GM13976 (cell line): ENCODE data around the gene GNAZ.

ENCODE experiments used
- DNase-seq: peaks from one replicate; pipeline ENCODE4 v3.0.0; 2012; ENCODE audit warnings: low spot score
- in situ Hi-C: fragments of 300-500 bp; cut with MboI; formaldehyde crosslinking; loops from one replicate; pipeline ENCODE4 v1.12.0; 2022; ENCODE audit warnings: low sequenced_read_pairs, mixed read lengths, inconsistent platforms; ENCODE audit not compliant: unreplicated experiment
- TF ChIP-seq, protein P1 (sequence below): IDR thresholded peaks from 2 replicates; pipeline ENCODE4 v1.5.1; 2012; ENCODE audit warnings: borderline replicate concordance, mild to moderate bottlenecking; ENCODE audit not compliant: insufficient read depth; ENCODE audit errors: extremely low read depth, missing control alignments, control extremely low read depth

Gene GNAZ

DNA sequence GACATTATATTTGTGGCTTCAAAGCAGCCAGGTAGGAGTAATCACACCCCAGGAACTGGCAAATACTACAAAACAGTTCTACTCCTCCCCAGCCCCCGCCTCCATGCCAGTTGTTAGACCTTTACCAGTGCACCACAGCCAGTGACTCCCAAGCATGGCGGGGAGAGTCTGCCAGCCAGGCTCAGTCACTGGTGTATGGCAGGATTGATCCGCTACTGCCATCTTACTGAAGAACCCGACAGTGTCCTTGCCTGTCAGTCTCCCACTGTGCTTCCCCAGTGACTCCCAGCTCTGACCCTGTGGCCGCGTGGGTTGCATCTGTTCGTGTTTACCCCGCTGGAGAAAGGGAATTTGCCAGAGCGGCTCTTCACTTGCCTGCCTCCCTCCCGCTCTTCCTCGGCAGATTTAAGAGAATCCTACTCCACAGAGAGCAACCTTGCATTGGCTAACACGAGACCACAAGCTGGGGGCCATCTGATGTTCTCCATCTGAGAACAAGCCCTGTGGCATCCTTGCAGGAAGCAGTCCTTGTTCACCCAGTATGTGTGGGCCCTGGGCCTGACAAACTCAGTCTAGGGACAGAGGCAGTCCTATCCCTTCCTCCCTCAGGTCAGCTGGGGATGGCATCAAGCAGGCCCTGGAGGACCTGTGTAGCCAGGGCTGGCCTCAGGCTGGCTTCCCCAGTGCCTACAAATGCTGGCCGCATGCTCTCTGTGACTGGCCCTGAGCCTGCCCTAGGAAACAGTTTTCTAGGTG lies 33.1 kb downstream of the GNAZ start:
- in situ Hi-C loops = no loop called here
- TF ChIP-seq, protein P1, sequence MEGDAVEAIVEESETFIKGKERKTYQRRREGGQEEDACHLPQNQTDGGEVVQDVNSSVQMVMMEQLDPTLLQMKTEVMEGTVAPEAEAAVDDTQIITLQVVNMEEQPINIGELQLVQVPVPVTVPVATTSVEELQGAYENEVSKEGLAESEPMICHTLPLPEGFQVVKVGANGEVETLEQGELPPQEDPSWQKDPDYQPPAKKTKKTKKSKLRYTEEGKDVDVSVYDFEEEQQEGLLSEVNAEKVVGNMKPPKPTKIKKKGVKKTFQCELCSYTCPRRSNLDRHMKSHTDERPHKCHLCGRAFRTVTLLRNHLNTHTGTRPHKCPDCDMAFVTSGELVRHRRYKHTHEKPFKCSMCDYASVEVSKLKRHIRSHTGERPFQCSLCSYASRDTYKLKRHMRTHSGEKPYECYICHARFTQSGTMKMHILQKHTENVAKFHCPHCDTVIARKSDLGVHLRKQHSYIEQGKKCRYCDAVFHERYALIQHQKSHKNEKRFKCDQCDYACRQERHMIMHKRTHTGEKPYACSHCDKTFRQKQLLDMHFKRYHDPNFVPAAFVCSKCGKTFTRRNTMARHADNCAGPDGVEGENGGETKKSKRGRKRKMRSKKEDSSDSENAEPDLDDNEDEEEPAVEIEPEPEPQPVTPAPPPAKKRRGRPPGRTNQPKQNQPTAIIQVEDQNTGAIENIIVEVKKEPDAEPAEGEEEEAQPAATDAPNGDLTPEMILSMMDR = no peak
- no peak for DNase-seq

GRCh38 chr22:23104187-23104971 lies 34.1 kb downstream of the GNAZ start:
- no peak for DNase-seq
- TF ChIP-seq, protein P1 = no peak
- in situ Hi-C loops = no loop called here

- TF ChIP-seq, protein P1 = no peak
- DNase-seq = no peak
- in situ Hi-C loops = no loop called here
These were observed 35.0 kb downstream of the GNAZ start for GRCh38 chr22:23105304-23105703.

DNA sequence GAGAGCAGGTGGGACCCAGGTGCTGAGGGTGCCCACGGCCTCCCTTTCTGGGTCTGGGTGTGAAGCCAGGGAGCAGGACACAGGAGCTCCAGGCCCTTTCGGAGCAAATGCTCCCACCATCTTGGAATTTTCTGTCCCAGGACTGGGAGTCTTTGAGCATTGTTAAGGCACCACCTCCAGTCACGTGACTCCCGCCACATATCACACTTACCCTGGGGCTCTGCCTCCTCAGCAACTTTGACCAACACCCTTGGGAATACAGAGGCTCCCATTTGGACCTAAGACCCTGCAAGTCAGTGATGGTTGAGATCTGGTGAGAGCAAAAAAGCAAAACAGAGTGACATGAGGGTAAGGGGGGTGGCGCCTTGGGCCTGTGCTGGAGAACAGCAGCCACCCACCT lies 35.6 kb downstream of the GNAZ start:
- TF ChIP-seq, protein P1 = no peak
- no peak for DNase-seq
- in situ Hi-C loops = no loop called here

- in situ Hi-C loops = no loop called here
- TF ChIP-seq, protein P1 = no peak
- no peak for DNase-seq
These were observed 36.0 kb downstream of the GNAZ start for GRCh38 chr22:23106344-23106743.

- TF ChIP-seq, protein P1 = no peak
- in situ Hi-C loops = no loop called here
- DNase-seq = no peak
These were observed 36.6 kb downstream of the GNAZ start for GRCh38 chr22:23106906-23107367.
